ENCODE measurements around the gene BARHL1.

The BARHL1 gene

GRCh38 chr9:132589148-132590036 is 7.0 kb downstream of the BARHL1 start:
- no peak for DNase-seq (ENCODE audit: extremely low spot score)
- POLR2A ChIA-PET, result no interaction called here
- CTCF ChIA-PET, result no interaction called here
- no peak for TF ChIP-seq CTCF (IDR thresholded peaks at IDR 0.05; ENCODE audit: control extremely low read depth, extremely low read depth, low read depth, missing control alignments)

- CTCF ChIA-PET, result no interaction called here
- no peak for TF ChIP-seq CTCF (IDR thresholded peaks at IDR 0.05; ENCODE audit: control extremely low read depth, extremely low read depth, low read depth, missing control alignments)
- DNase-seq (ENCODE audit: extremely low spot score), result no peak
- POLR2A ChIA-PET, result no interaction called here
Measured at GRCh38 chr9:132590037-132590317, 7.6 kb downstream of the BARHL1 start.

- ChIA-PET POLR2A (no interaction called here), CTCF (interaction anchor here (1.0 kb wide), 1 partner anchor 16 kb away, joined by 4 read pairs; no protein-coding TSS in a partner anchor)
- TF ChIP-seq CTCF (IDR thresholded peaks at IDR 0.05; ENCODE audit: control extremely low read depth, extremely low read depth, low read depth, missing control alignments), result no peak
- DNase-seq (ENCODE audit: extremely low spot score), result no peak
Measured at GRCh38 chr9:132590318-132591182, 8.1 kb downstream of the BARHL1 start.

GRCh38 chr9:132591244-132591643 is 8.8 kb downstream of the BARHL1 start:
- no peak for TF ChIP-seq CTCF (IDR thresholded peaks at IDR 0.05; ENCODE audit: control extremely low read depth, extremely low read depth, low read depth, missing control alignments)
- ChIA-PET CTCF (interaction anchor here (1.0 kb wide), 1 partner anchor 17 kb away, joined by 4 read pairs; no protein-coding TSS in a partner anchor), POLR2A (no interaction called here)
- no peak for DNase-seq (ENCODE audit: extremely low spot score)

GRCh38 chr9:132591751-132592314 is 9.4 kb downstream of the BARHL1 start:
- CTCF ChIA-PET, result no interaction called here
- TF ChIP-seq CTCF (IDR thresholded peaks at IDR 0.05; ENCODE audit: control extremely low read depth, extremely low read depth, low read depth, missing control alignments), result no peak
- no peak for DNase-seq (ENCODE audit: extremely low spot score)
- POLR2A ChIA-PET, result no interaction called here

GRCh38 chr9:132592451-132592850 is 10.0 kb downstream of the BARHL1 start:
- CTCF ChIA-PET, result no interaction called here
- DNase-seq (ENCODE audit: extremely low spot score), result no peak
- TF ChIP-seq CTCF (IDR thresholded peaks at IDR 0.05; ENCODE audit: control extremely low read depth, extremely low read depth, low read depth, missing control alignments), result no peak
- POLR2A ChIA-PET, result no interaction called here

Measured in GM10248 (cell line).